ENCODE results near the gene STAT2. TPM values are rescaled to one million over a fixed set of nuclear protein-coding genes. Genes with fewer than 3 reads are reported as not detected.
A peak's percentile ranks its signal among the peaks of the same experiment; 100 is the strongest.
"Not testable (repeated sequence)": the region's sequence is repeated elsewhere in the genome, so short reads cannot be mapped to it uniquely, and the experiment has no call there.

STAT2 gene
- total RNA-seq, 1 donor from 2014 or later = 79.4 TPM

- no peak for DNase-seq (ENCODE audit: low read depth in 2 of 2)
These were observed 27.3 kb downstream of the STAT2 start for GRCh38 chr12:56332512-56333196.

- no peak for DNase-seq (ENCODE audit: low read depth in 2 of 2)
These were observed 28.9 kb downstream of the STAT2 start for GRCh38 chr12:56330936-56331490.

GRCh38 chr12:56326533-56326932 lies 33.4 kb downstream of the STAT2 start:
- DNase-seq (ENCODE audit: low read depth in 2 of 2) = no peak

- no peak for DNase-seq (ENCODE audit: low read depth in 2 of 2)
These were observed 33.8 kb downstream of the STAT2 start for GRCh38 chr12:56326126-56326525.

- no peak for DNase-seq (ENCODE audit: low read depth in 2 of 2)
These were observed 35.7 kb downstream of the STAT2 start for GRCh38 chr12:56324206-56324605.

- not testable (repeated sequence) for DNase-seq (ENCODE audit: low read depth in 2 of 2)
These were observed 38.3 kb downstream of the STAT2 start for GRCh38 chr12:56321610-56322009.

- DNase-seq (ENCODE audit: low read depth in 2 of 2) = no peak
These were observed 38.9 kb downstream of the STAT2 start for GRCh38 chr12:56321027-56321426.

- DNase-seq (ENCODE audit: low read depth in 2 of 2) = no peak
These were observed 42.2 kb downstream of the STAT2 start for GRCh38 chr12:56317675-56318074.

- DNase-seq (ENCODE audit: low read depth in 2 of 2) = peak; percentile 97 to 99
These were observed 44.1 kb downstream of the STAT2 start, which contains the start of gene CNPY2 for GRCh38 chr12:56315622-56316473. CNPY2 (minus strand) TSS chr12:56315988; CDS start chr12:56315217, 771 bp downstream.

GRCh38 chr12:56315249-56315621 lies 44.7 kb downstream of the STAT2 start:
- DNase-seq (ENCODE audit: low read depth in 2 of 2) = no peak

GRCh38 chr12:56311003-56311402 lies 48.9 kb downstream of the STAT2 start:
- DNase-seq (ENCODE audit: low read depth in 2 of 2) = no peak

GRCh38 chr12:56308714-56309113 lies 51.2 kb downstream of the STAT2 start:
- DNase-seq (ENCODE audit: low read depth in 2 of 2) = no peak

GRCh38 chr12:56307221-56307965 lies 52.5 kb downstream of the STAT2 start:
- DNase-seq (ENCODE audit: low read depth in 2 of 2) = no peak

GRCh38 chr12:56304872-56305590 lies 54.9 kb downstream of the STAT2 start:
- no peak for DNase-seq (ENCODE audit: low read depth in 2 of 2)

- no peak for DNase-seq (ENCODE audit: low read depth in 2 of 2)
These were observed 55.6 kb downstream of the STAT2 start for GRCh38 chr12:56304276-56304675.

GRCh38 chr12:56300644-56301464 lies 59.1 kb downstream of the STAT2 start:
- peak in 1 of 2 donors; percentile 15 for DNase-seq (ENCODE audit: low read depth in 2 of 2)

GRCh38 chr12:56299853-56300643 lies 59.9 kb downstream of the STAT2 start, which contains the start of gene CS:
CS (minus strand) TSS chr12:56300330; CDS start chr12:56300201, 129 bp downstream.
- DNase-seq (ENCODE audit: low read depth in 2 of 2) = peak; percentile 96 to 99

GRCh38 chr12:56299308-56299852 lies 60.5 kb downstream of the STAT2 start:
- DNase-seq (ENCODE audit: low read depth in 2 of 2) = no peak

- peak in 1 of 2 donors; percentile 8 for DNase-seq (ENCODE audit: low read depth in 2 of 2)
These were observed 61.1 kb downstream of the STAT2 start for GRCh38 chr12:56298828-56299227.
